ENCODE results near the gene PDE5A.

DNA sequence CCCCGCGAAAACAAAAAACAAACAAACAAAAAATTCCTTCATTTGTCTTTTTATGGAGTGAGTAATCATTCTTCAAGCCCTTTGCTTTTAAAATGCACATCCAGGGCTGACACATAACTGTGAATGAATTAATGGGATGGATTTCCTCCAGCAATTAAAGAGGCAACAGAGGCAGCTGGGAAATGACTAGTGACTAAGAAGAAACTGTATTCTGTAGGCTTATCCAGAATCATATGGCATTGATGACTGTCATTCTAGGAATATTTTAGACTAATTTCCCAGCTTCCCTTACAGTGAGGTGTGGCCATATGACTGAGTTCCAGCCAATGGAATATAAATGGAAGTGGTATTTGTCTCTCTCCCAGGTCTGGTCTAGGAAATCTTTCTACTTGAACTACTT, 46.8 kb upstream of the PDE5A start:
- TF ChIP-seq, protein P1, sequence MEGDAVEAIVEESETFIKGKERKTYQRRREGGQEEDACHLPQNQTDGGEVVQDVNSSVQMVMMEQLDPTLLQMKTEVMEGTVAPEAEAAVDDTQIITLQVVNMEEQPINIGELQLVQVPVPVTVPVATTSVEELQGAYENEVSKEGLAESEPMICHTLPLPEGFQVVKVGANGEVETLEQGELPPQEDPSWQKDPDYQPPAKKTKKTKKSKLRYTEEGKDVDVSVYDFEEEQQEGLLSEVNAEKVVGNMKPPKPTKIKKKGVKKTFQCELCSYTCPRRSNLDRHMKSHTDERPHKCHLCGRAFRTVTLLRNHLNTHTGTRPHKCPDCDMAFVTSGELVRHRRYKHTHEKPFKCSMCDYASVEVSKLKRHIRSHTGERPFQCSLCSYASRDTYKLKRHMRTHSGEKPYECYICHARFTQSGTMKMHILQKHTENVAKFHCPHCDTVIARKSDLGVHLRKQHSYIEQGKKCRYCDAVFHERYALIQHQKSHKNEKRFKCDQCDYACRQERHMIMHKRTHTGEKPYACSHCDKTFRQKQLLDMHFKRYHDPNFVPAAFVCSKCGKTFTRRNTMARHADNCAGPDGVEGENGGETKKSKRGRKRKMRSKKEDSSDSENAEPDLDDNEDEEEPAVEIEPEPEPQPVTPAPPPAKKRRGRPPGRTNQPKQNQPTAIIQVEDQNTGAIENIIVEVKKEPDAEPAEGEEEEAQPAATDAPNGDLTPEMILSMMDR (IDR thresholded peaks at IDR 0.05) = no peak
- no peak for TF ChIP-seq POLR2A (IDR thresholded peaks at IDR 0.05)

Measured in lower leg skin (tissue), 3 donors.